Myocyte (in vitro differentiated cells): ENCODE measurements around the gene NFKBIZ. TPM values are rescaled to one million over a fixed set of nuclear protein-coding genes. Genes with fewer than 3 reads are reported as not detected.
"Not testable (repeated sequence)": the region's sequence is repeated elsewhere in the genome, so short reads cannot be mapped to it uniquely, and the experiment has no call there.

Source experiments
- DNase-seq: peaks from one replicate; pipeline ENCODE4 v3.0.0-alpha.2; 2012; ENCODE audit warnings: low read depth
- total RNA-seq: library from RNA; depleted of rRNA; stranded (reverse); fragments of >200 nt; gene quantifications from 2 replicates; pipeline ENCODE4 v1.2.3, GENCODE V29; 2014

The NFKBIZ gene
- total RNA-seq, 1 donor from 2014 or later, result 15.6 TPM

DNA sequence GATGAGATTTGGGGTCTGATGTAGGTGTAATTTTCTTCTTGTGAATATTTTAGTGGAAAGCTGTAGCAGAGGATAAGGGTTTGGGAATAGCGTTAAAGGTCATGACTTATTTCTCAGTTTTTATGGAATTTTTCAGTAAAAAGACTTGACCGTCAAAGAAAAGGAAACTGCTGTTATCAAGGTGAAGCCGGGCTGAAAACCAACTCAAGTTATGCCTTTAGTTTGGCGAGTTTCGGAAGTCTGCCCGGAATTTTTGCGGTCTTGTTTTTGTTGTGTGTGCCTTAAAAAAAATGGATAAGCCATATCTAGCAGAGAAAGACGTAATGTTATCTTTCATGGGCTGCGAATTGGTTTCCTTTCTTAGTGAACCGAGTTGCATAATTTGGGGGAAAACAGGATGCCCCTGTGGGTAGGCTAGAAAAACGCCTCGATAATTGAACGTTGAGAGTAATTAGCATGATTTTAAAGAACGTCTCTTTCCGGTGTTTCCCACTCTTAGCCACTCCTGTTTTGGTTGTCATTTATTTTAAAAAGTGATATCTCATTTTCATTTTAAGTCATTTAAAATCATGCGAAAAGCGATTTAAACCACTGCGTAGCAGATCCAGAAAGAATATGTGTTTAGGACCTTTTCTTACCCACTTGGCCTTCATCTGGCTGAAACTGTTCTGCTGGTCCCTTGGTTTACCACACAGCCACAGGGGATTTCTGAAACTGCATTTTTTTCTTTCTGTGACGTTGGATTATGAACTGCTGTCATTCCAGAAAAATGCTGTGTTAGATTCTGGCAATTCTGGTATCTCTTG lies 1.1 kb downstream of the NFKBIZ start:
- DNase-seq, result peak; percentile 64

DNA sequence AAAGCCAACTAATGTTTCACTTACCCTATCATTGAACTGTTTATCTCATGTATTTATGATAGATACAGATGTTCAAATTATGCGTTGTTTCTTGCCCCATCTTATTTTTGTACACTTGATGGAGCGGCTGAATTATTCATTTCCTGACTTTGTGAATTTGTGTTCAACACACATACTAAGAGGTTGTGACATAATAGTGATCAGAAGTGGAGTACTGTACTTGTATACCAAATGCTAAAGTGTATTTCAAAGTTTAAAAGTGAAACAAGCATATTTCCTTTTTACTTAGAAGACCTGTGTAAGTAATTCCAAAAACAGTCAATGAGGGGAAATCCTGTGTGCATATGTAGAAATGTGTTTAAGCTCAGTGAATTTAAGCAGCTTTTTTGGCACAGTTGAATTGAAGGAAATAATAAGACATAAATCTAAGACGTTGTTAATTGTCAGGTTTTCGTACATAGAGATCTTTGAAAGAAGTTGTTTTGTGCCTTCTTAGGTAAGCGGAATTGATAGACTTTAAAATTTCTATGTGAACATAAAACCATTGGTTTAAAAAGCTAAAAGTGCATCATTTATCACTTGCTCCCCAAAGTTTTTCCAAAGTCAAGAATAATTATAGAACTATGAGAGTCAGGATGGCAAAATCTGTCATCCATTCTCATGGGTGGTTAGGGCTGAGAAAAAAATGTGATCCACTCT lies 1.9 kb downstream of the NFKBIZ start:
- no peak for DNase-seq

DNA sequence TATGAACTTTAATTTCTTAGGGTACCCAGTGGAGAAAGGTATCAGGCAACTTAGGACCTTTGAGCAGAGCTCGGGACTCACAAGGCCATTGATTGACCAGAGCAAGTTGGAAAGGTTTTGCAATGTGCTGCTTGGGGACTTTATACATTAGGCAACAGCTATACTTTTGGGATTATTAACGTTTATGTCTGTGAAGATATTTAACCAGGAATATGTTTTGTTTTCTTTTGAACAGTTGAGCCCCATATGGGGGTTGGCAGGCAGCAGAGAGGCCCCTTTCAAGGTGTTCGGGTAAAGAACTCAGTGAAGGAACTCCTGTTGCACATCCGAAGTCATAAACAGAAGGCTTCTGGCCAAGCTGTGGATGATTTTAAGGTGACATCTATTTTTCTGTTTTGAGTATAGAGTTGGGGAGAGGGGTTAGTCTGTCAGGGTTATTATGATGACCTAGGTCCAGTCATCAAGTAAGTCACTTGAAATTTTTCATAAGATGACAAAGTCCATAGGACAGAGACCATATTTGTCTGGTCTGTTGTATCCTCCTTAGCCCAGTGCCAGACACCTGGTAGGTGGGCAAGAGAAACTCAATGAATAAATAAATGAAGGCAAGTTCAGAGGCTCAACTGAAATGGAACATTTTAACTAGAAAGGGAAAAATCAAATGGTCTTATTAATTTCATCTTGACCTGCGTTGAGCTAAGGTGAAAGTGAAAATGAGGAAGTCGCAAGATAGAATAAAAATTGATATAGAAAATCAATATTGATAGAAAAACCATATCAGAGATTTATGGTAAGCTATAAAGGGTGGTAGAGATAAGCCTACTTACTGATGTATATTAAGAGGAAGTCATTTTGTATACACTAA lies 2.8 kb downstream of the NFKBIZ start:
- no peak for DNase-seq

DNA sequence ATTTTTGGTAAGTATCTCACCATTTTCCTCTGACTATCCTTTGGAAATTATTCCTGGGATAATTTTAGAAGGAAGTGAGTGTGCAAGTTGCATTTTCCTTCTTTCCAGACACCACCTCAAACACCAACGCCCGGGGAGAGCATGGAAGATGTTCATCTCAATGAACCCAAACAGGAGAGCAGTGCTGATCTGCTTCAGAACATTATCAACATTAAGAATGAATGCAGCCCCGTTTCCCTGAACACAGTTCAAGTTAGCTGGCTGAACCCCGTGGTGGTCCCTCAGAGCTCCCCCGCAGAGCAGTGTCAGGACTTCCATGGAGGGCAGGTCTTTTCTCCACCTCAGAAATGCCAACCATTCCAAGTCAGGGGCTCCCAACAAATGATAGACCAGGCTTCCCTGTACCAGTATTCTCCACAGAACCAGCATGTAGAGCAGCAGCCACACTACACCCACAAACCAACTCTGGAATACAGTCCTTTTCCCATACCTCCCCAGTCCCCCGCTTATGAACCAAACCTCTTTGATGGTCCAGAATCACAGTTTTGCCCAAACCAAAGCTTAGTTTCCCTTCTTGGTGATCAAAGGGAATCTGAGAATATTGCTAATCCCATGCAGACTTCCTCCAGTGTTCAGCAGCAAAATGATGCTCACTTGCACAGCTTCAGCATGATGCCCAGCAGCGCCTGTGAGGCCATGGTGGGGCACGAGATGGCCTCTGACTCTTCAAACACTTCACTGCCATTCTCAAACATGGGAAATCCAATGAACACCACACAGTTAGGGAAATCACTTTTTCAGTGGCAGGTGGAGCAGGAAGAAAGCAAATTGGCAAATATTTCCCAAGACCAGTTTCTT lies 3.9 kb downstream of the NFKBIZ start:
- no peak for DNase-seq

DNA sequence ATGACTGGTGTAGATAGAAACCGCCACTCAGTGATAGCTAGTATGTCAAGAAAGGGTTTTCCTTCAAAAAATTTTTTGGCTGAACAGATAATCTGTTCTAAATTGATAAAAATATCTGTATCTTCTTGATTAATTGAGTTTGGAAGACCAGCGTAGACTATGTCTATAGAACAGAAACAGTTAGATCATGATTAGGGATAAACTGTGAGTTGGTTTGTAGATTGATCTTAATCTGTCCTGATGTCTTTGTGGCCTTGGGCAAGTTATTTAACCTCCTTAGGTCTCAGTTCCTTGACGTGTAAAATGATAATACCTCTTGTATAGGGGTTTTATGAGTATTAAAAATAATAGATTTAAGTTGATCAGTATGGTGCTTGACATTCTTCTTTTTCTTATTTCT lies 4.7 kb downstream of the NFKBIZ start:
- no peak for DNase-seq

DNA sequence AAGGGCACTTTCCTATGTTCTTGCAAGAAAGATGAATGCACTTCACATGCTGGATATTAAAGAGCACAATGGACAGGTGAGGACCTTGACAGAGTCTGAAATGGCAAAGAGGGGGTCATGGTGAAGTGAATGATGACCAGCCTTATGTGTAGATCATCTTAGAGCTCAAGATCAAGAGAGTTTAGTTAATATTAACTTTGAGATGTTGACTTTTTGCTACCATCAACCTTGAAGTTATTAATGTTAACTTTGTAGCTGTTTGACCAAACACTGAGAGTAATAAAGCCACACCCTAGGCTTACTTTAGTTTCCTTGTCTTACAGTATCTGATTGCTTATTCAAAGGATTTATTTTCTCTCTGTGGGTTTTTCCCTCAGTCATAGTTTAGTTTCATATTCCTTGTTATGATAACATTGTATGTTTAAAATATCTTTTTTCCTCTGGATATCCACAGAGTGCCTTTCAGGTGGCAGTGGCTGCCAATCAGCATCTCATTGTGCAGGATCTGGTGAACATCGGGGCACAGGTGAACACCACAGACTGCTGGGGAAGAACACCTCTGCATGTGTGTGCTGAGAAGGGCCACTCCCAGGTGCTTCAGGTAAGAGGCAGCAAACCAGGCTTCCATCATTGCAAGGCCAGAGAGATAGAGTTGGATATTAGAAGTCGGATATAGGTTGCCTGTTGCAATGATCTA lies 5.4 kb downstream of the NFKBIZ start:
- no peak for DNase-seq

DNA sequence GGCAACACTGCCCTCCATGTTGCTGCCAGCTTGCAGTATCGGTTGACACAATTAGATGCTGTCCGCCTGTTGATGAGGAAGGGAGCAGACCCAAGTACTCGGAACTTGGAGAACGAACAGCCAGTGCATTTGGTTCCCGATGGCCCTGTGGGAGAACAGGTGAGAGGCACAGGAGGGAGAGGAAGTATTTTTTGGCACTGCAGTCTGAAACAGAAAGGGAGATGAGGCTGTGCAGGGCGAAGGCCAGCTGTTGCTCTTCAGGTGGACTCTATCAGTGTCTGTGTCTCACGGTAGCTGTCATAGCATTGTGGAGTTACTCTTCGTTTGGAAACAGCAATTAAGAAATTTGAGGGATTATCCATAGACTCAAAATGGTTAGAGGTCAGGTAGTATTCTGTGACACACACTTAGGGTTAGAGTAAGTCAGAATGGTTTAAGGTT lies 8.0 kb downstream of the NFKBIZ start:
- DNase-seq, result no peak

DNA sequence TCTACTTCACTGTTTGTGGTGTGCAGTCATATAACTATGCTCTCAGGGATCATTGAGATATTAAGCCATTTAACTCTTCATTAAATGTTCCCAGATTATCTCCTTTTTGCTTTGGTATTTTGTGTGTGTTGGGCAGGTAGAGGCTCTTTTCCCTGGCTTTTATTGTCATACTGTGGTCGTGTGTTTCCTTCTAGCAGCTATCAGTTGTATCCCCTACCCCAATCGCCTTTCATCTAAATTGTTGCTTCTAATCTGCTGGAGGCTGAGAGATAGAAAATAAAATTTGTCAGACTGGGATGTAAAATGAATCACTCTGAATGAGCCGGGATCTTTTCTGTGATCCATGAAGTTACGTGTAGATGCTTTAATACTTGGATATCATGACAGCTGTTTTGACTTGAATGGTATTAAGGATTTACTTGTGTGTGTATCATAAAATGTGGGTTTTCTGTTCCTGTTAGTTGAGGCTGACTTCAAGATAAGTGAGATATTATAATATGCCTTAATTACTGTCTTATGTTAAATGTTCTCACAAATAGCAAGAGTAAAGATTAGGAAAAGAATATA lies 9.2 kb downstream of the NFKBIZ start:
- no peak for DNase-seq

DNA sequence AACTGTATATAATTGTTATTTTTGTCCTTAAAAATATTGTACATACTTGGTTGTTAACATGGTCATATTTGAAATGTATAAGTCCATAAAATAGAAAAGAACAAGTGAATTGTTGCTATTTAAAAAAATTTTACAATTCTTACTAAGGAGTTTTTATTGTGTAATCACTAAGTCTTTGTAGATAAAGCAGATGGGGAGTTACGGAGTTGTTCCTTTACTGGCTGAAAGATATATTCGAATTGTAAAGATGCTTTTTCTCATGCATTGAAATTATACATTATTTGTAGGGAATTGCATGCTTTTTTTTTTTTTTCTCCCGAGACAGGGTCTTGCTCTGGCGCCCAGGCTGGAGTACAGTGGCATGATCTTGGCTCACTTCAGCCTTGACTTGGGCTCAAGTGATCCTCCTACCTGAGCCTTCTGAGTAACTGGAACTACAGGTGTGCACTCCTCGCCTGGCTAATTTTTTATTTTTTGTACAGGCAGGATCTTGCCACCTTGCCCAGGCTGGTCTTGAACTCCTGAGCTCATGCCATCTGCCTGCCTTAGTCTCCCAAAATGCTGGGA lies 10.7 kb downstream of the NFKBIZ start:
- DNase-seq, result no peak

DNA sequence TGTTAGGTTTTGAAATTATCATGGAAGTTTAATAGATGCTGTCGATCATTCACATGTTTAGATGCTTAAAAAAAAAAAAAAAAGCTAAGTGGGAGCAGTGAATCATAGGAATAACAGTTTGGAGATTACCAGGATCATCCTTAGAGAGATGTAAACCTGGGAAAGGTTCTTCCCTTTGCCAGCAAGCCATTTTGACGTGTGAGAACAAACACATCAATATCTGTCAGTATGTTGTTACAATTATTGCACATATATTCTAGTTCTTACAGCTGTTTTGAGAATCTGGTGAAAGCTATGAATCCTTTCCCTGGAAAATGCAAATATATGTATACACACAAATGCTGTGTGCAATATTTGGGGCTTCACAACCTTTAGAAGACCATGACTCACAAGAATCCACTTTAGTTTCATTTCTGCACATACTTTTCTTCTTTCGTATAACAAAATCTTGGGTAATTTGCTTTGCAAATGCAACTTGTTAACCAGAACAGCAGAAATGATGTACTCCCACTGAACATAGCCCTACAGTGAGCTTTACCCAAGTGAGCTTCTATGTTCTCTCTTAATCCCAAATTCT lies 12.0 kb downstream of the NFKBIZ start:
- no peak for DNase-seq

DNA sequence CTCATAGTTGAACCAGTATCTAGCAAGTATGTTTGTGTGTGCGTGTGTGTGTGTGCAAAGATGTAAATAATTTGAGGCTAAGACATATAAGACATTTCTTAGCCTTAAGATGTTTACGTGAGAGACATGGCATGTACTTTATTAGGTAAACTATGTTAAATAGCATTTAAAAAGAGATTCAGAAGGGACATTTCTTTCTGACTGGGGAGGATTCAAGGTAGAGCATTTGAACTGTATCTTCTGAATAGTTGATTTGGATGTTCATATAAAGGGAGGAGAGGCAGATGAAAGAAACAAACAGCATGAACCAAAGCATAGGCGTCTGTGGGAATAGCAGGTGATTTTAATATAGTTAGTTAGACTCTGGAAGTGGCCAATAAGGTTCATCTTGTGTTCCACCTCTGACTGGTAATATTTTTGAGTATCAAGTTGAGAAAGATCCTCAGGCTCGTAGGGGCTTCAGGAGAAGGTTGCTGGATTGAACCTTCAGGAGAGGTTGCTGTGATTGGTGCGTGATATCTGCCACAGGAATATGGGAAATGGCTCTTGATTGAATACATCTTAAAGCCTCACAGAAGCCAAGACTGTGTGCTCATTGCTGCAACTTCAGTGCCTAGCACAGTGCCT lies 12.6 kb downstream of the NFKBIZ start:
- DNase-seq, result no peak

DNA sequence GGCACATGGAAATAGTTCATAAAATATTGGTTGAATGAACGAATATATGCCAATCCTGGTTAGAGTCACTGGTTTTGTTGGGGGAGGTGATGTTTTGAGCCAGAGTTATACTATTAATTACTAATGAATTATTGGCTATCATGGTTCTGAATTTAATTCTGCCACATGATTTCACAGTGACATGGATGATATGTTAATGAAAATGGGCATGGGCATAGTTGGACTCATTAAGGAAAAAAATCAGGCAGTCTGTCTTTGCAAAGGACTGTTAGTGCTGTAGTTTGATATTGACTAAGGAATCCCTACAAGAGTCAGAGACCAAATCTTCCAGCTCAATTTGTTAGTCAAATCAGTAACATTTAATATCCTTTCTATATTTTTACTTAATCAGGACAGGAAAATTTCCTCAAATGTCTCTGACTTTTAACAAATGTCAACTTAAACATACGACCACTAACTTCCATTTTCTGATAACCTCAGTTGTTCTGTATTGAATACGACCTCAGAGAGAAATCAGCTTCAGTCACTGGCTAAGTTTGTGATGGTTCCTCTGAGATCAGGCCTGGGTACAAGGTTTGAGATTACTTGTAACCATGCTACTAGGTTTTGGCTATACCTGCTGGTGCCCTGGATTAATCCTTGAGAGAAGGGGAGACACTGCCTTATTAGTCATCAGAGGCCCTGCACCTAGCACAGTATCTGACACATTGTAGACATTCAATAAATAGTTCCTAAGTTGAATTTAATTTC lies 13.3 kb downstream of the NFKBIZ start:
- no peak for DNase-seq

DNA sequence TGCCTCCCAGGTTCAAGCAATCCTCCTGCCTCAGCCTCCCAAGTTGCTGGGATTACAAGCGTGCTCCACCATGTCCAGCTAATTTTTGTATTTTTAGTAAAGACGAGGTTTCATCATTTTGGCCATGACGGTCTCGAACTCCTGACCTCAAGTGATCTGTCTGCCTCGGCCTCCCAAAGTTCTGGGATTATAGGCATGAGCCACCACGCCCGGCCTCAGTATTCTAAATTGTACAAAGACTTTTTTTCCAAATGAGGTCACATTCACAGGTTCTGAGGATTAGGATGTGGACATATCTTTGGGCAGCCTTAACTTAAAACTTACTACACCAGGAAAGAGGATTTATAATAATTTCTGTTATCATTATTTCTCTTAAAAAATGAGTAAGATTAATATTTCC lies 15.6 kb downstream of the NFKBIZ start:
- not testable (repeated sequence) for DNase-seq

DNA sequence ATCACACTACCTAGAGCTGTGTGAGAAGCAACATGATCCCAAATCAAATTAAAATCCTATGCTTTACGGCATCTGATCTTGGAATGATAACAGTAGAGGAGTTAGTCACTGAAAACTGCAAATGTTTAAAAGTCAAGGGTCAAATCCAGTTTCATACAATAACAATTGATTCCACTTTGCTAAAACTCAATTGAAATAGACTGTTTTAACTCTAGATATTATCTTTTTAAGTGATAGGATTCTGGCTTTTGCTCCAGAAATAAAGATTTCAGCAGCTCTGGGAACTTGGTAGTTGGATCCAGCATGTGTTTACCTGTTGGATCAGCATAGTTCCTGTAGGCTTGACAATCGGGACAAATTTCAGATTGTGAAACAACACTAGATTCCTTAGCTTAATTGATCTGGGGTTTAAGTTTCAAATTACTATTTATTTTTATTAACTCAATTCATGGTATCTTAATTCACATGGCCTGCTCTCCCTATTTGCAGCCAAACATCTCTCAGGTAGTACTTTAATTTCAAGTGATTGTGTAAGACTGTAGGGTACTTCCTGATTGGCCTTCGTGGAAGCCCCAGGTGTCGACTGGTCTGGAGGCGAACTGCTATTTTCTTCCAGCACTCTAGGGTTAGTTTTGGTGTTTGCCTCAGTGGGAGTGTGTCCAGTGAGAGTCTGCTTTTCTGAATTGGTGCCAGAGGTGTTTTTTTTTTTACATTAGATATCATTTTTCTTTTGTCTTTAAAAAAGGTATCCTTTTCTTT lies 16.6 kb downstream of the NFKBIZ start:
- no peak for DNase-seq

DNA sequence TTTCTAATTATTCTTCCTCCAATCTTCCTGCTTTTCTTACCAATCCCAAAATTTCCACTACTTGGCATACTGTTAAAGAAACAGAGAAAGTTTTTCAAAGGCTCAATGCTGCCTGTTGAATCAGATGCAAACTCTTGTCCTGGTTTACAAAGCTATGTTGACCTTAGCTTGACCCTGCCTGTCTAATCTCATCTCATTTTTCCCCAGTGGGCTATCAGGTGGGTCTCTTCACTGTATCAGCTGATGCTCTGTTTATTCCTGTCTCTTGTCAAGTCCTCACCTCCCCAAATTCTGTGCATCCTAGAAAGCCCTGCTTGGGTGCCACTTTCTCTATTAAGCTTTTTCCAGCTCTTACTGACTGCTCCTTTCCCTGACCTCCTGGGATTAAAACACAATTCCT lies 18.2 kb downstream of the NFKBIZ start:
- DNase-seq, result no peak

DNA sequence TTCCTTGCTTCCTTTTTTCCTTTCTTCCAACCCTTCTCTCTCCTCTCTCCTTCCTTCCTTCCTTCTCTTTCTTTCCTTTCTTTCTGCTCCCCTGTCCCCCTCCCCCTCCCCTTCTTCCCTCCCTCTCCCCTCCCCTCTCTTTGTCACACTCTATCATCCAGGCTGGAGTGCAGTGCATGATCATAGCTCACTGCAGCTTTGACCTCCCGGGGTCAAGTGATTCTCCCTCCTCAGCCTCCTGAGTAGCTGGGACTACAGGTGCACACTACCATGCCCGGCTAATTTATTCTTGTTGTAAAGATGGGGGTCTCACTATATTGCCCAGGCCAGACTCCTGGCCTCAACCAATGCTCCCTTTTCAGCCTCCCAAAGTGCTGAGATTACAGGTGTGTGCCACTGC lies 18.7 kb downstream of the NFKBIZ start:
- no peak for DNase-seq
